HPDE6-E6E7 (cell line): Measurements from ENCODE around the gene MAPK8.
"Not testable (repeated sequence)": the region's sequence is repeated elsewhere in the genome, so short reads cannot be mapped to it uniquely, and the experiment has no call there.

ENCODE experiments used
- DNase-seq: peaks from one replicate; pipeline ENCODE4 v3.0.0; 2011; ENCODE audit warnings: missing footprints; ENCODE audit errors: extremely low spot score

The MAPK8 gene

DNA sequence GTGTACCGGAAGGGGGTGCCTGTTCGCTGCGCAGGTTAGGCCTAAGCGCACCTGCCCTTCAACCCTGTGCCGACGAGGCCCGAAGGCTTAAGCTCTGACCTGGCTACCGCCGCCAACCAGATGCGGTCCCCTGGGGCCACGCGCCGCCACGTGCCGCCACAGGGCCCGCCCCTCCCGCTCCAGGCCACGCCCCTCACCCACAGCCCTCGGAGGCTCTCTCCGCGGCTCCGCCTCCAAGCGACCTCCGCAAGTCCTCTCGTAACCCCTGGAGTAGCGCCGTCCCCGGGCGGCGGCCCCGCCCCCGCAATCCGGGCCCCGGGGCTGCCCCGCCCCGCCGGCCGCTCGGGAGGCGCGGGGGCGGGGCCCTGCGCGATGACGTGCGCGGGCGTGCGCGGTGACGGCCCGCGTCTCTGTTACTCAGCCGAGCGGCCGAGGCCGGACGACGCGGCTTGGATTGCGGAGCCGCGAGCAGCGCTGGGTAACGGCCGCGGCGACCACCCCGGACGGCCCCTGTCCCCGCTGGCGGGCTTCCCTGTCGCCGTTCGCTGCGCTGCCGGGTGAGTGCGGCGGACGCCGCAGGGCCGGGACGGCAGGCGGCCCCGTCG lies at the start of gene MAPK8:
TSS of gene MAPK8 (plus strand) at position 413 of the 605 bp plus-strand sequence. CDS start 94,984 bp downstream, outside the sequence.
- DNase-seq = peak; percentile 89

DNA sequence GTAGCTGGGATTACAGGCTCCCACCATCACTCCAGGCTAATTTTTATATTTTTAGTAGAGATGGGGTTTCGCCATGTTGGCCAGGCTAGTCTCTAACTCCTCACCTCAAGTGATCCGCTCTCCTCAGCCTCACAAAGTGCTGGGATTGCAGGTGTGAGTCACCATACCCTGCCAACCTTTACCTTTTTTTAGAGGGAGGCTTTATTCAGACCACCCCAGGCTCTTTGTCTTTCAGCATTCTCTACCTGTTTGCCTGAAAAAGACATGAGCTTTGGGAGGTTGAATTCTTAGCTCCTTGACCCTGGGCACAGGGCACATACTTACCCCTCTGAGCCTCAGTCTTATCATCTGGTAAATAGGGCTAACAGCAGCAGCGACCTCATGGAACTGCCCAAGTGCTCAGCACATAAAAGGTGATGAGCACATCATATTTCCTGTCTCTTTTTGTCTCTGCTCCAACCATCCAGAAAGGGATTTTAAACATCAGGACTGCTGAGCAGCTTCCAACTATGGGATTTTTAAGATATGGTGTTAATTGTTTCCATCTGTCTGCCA lies 49.0 kb upstream of the MAPK8 start:
- no peak for DNase-seq

DNA sequence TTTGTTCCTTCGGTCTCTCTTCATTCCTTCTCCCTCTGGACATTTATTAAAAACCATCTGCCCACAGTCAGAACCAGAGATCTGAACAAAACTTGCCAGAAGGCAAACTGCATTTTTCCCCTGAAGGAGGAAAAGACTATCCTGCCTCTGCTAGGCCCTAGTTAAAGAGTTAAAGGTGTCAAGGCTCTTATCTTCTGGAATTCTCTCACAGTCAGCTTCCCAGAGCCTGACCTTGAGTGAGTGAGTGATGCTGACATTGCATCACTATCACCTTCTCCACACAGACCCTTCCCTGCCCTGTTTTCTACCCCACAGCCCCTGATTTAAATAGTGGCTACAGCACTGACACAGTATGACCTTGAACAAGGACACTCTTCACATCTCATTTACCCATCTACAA lies 48.4 kb upstream of the MAPK8 start:
- DNase-seq = no peak

DNA sequence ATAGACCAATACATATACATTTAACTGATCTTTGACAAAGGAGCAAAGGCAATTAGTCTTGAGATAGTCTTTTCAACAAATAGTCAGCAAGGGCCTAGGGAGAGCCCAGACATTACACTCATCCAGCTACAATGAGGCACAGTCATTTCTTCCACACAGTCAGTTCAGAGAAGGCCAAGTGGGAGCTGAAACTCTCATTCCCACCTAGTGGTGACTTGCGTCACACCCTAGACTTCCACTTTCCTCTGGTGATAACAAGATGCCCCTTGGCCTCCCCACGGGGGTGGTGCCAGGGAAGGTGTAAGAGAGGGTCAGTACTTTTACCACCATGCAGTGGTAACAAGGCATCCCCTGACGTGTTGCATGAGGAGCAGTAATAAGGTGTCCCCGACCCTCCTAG lies 39.9 kb upstream of the MAPK8 start:
- no peak for DNase-seq

DNA sequence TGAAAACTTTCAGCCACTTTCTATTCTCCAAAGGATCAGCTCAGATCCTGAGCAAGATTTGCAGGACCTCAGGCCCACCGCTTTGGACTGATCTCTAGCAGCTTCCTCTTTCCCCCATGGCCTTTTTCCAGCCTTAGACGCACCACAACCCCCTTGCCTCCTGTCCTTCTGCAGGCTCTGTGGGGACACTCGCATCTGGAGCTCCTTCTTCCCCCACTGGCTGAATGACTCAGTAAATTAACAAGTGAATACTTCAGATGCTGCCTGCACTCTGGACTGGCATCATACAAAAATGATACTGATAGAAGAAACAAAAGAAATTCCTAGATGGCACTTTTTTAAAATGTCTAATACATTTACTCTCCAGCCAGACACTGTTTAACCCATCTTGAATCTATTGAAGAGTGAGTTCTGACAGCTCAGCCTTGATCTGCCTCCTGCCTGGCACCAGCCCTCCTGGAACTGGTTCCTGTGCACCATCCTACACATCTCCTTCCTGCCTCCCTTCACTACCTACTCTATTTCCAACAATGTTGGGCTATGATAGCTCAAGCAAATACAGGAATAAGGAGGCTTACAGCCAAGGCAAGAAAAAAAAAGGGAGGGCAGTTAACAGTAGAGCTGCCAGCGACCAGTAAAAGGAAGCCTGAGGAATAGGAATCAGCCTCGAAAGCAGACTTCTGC lies 35.3 kb upstream of the MAPK8 start:
- no peak for DNase-seq

DNA sequence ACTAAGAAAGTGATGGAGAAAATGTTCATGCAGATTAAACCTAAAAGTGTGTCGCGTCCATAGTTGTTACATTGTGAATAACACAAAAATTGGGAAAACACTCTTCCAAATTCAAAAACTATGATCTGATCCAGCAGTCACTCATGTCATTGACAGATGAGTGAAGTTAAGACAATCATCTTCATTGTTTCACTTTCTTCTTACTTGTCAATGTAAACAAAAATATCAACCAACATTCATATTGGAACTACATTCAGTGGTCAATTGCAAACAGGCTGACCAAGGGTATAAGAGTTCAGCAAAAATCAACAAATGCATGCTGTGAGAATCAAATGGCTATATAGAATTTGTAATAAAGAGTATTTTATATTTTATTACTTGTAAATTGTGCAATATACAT lies 33.8 kb upstream of the MAPK8 start:
- DNase-seq = no peak

DNA sequence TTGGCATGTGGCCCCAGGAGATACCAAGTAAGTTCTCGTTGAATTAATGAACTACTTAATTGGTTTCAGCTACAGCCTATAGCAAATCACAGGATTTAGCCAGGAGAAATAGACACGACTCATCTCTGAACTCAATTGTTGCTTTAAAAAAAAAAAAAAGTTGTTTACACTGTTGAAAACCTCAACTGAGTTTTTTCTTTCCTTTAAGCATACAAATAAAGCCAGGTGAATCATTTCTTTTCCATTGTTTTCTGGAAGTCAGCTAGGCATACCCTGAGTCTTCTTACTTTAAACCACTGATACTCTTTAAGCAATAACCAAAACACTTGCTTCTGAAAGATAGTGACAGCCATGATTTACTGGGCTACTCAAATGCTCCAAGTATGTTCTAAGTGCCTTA lies 32.7 kb upstream of the MAPK8 start:
- no peak for DNase-seq

DNA sequence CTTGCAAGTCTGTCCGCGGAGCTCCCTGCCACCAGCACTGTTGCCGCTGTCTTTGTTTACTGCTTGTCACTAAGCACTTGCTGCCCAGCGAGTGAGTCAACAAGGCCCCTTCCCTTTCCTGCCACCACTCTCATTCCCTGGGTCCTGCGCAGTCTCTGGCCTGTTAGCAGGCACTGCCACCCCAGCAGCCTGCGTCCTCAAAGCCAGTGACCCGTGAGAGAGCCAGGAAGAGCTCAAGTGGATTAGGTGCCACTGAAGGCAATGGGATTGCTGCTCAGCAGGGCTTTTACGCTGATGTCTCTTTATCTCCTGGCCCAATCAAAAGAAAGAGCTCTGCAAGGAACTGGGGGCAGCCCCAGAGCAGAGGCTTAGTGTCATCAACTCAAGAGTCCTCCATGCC lies 31.8 kb upstream of the MAPK8 start, which contains the start of gene FRMPD2:
TSS of gene FRMPD2 (minus strand) at position 61 of the 400 bp plus-strand sequence. CDS start 129 bp downstream, outside the sequence.
- no peak for DNase-seq

DNA sequence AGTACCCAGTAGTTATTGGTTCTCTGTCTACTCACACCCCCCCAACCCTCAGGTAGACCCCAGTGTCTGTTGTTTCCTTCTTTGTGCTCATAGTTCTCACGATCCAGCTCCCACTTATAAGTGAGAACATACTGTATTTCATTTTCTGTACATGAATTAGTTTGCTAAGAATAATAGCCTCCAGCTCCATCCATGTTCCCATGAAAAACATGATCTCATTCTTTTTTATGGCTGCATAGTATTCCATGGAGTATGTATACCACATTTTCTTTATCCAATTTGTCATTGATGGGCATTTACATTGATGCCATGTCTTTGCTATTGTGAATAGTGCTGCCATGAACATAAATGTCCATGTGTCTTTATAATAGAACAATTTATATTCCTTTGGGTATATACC lies 29.4 kb upstream of the MAPK8 start:
- DNase-seq = no peak

DNA sequence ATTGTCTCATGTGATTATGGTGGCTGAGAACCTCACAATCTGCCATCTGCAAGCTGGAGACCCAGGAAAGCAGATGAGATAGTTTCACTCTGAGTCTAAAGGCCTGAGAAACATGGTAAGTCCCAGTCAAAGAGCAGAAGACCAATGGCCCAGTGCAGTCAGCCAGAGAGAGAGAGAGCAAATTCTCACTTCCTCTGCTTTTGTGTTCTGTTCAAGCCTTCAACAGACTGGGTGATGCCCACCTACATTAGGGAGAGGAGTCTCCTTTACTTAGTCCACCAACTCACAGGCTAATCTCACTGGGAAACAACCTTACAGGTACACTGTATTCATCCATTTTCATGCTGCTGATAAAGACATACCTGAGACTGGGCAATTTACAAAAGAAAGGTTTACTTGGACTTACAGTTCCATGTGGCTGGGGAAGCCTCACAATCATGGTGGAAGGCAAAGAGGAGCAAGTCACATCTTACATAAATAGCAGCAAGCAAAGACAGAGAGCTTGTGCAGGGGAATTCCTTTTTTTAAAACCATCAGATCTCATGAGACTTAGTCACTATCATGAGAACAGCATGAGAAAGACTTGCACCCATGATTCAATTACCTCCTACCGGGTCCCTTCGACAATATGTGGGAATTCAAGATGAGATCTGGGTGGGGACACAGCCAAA lies 27.3 kb upstream of the MAPK8 start:
- no peak for DNase-seq

DNA sequence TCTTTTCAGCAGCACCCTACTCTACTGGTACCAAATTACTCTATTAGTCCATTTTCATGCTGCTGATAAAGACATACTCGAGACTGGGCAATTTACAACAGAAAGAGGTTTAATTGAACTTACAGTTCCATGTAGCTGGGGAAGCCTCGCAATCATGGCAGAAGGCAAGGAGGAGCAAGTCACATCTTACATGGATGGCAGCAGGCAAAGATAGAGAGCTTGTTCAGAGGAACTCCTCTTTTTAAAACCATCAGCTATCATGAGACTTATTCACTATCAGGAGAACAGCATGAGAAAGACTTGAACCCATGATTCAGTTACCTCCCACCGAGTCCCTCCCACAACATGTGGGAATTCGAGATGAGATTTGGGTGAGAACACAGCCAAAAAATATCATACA lies 24.8 kb upstream of the MAPK8 start:
- not testable (repeated sequence) for DNase-seq

DNA sequence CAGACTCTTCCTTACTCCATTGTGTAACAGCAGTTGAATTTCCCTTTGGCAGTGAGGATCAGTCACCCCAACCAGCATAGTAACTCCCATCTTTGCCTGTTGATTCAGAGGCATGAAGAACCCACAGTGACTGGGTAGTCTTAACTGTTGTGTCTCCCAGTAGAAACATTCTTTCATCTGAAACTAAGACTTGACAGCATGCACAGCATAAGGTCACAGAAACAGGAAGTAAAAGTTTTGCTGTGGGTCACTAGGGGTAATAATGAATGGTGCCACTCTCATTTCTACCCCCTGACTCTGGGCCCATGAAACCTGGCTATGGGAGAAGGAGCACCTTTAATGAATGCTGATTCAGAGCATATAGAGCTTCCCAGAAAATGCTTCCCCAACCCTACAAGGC lies 23.6 kb upstream of the MAPK8 start:
- no peak for DNase-seq

DNA sequence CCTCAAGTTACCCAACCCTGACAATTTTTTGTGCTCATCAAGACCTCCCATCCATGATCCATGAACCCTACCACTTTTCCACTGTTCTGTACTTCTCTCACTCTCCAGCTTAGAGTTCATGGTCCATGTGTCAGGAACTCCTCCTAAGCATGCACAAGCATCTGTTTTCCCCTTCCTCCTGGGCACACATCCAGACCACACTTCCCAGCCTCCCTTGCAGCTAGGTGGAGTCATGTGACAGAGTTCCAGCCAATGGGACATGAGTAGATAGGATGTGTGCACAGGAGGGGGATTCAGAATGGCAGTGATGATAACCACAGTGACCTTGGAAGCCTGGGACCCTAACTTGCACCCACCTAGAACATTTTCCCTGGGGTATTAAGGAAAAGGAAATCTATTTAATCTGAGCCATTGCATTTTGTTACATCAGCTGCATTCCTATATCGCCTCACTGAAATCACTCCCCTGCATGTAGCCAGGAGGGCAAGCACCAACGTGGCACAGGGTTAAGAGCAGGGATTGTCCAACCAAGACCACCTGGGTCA lies 22.4 kb upstream of the MAPK8 start:
- DNase-seq = no peak

DNA sequence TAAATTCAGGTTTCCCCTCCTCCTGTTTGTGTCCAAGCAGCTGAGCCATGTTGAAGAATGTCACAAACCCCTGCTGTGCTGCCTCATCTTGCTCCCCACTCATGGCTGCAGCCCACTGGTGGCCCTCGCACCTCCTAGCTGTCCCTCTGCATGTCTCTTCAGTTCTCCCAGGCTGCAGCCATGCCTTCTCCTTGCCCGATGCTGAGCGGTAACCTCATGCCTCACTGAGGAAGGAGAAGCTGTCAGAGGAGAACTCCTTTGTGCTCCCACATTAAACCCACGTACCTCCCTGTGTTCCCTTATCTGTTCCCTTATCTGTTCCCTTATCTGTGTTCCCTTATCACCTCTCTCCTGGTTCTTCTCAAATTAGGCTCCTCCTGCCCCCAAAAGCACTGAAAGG lies 21.7 kb upstream of the MAPK8 start:
- no peak for DNase-seq

DNA sequence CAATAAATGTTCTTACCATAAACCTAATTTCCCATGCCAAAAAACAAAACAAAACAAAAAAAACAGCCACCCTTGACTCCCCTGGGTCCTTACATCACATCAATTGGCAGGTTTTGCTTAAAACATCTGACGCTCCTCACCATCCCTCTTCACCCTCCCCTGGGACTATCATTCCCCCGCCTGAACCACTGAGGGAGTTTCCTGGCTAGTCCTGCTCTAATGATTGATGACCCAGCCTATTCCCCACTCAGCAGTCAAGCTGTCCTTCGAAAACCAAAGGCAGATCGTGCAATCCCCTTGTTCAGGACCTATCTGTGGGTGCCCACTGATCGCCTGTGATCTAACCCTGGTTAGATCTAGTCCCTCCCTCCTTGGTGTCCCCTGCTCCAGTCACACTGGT lies 20.8 kb upstream of the MAPK8 start:
- DNase-seq = no peak

DNA sequence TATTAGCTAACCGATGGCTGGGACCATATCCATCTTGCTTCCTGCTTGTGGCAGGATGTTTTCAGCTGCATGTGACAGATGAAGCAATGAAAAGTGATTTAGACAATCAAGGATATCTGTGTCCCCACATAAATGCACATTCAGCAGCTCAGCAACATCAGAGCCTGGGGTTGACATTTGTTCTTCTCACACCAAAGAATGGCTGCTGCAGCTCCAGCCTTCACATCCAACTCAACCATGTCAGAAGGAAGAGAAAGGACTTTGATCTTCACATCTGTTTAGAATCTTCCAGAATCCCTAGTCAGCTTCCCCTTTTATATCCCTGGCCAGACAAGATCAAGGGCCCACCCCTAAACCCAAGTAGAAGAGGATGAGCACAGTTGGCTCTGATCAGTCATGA lies 20.1 kb upstream of the MAPK8 start:
- DNase-seq = no peak

DNA sequence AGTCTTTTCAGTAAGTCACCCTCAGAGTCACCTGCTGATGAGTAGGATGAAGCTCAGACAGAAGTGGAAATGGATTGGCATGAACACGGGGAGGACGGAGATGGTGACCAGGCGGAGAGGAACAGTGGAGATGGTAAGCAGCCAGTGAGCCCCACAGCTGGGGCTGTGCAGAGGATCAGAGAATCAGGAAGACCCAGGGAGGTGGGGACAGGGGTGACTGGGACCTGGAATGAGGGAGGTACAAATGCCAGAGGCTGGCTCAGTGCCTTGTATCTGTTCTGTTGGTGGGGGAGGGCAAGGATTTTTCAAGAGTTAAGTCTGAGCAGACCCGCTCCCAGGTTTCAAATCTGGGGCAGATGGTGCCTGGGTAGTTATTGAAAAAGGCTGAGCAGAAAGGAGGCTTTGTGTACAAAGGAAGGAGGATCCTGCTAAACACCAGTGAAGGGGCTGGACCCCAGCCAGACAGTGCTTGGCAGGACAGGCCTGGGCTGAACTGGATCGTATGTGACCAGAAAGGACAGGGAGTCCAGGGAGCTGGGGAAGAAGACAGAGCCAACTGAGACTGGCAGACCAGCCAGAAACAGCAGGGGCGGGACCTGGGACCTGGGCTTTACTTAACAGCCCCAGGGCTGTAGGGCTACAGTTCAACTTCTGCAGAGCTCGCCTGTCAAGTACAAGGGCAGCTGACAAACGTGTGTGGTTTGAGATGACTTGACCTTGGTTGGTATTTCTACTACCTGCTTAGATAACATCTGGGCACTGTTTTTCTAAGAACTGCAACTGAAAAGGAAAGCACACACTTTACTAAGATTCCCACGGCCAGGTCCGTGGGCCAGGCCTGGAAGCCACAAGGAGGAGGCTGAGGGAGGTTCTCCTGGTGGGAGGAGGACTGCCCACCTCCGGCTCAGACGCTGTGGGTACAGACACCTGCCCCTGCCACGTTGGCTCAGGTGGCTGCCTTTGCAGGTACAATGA lies 18.8 kb upstream of the MAPK8 start:
- no peak for DNase-seq

DNA sequence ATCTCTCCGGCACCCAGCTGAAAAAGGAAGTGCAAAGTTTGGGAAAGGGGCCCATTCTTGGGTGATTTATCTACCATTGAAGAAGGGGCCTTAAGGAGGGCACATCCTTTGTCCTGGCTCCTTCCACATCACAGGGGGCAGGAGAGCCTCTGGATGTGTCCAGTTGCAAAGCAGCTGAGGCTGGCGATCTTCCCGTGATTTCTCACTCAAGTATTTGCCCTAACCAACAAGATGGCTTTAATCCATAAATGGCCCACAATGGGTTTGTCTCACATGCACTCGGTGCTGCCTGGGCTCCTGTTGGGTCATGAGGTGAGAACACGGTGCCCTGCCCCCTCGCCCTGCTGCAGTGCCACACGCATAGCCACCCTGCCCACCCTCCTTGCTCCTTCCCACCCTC lies 17.8 kb upstream of the MAPK8 start:
- no peak for DNase-seq

DNA sequence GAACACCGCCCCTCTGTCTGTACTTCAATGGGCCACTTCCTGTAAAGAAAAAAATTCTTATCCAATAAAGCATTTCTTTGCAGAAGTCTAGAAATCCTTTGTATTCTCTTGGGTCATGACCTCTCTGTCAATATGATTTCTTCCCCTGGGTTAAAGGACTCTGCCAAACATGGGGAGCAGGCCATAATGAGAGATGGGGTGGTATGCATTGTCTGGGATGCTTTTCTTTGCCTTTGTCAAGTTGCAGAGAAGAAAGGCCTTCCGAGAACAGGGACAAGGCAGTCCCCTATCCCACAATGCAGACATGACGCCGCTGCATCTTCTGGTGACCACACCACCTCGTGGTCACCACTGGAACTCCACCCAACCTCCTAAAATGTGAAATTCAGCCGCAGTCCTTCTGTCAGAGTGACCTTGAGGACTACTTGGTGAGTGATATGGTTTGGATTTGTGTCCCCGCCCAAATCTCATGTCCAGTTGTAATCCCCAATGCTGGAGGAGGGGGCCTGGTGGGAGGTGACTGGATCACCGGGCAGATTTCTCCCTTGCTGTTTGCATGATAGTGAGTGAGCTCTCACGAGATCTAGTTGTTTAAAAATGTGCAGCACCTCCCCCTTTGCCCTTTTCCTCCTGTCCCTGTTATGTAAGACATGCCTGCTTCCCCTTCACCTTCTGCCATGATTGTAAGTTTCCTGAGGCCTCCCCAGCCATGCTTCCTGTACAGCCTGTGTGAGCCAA lies 16.8 kb upstream of the MAPK8 start:
- peak; percentile 27 for DNase-seq

DNA sequence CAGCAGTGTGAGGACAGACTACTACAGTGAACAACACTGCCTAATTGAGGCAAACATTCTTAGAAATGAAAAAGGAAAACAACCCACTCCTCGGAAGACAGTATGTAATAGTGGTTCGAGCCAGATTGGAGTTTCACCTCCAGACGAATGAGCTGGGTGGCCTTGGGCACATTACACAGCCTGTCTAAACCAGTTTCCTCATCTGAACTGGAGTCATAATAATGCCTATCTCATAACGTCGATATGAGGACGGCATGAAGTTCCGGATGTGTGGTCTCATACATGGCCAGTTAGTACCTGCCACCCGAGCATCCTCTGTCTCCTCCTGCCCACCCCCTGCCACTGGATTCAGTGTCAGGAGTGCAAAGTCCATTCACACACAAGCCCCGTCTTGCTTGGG lies 16.2 kb upstream of the MAPK8 start:
- peak; percentile 20 for DNase-seq

DNA sequence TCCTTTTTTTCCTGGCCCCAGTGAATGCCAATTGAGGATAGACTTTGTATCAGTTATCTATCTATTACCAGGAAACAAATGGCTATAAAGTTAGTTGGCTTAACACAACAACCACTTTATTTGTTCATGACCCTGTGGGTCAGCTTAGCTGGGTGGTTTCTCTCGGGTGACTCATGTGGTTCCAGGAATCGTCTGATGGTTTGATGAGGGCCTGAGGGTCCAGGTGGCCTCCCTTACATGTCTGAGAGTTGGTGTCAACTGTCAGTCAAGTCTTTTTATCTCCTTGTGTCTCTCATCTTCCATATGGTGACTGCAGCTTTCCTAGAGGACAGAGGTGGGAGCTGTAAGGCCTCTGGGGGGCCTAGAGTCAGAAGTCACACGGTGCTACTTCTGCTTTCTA lies 15.3 kb upstream of the MAPK8 start:
- no peak for DNase-seq
